Panc1 (cell line): ENCODE measurements around the gene RAP1GAP. TPM values are rescaled to one million over a fixed set of nuclear protein-coding genes. Genes with fewer than 3 reads are reported as not detected.

ENCODE experiments used
- ATAC-seq: fragments of 200-7000 bp; cut with Tn5 transposase; 2 replicates; pipeline ENCODE4 v1.9.1; 2020; ENCODE audit warnings: mild to moderate bottlenecking, moderate library complexity
- BruUV-seq: library from RNA; stranded (reverse); fragments of 400-500 nt; replicated peaks from 2 replicates; lab custom pipeline; 2021; lab: Mats Ljungman, UMichigan
- CTCF ChIA-PET: fragments of 300-600 bp; sonication (Branson Sonifier 250); formaldehyde crosslinking; loops from one replicate; lab custom pipeline; 2022; ENCODE audit warnings: antibody characterized with exemption; lab: Charles Lee
- POLR2A ChIA-PET: fragments of 300-600 bp; sonication (Branson Sonifier 250); formaldehyde crosslinking; loops from one replicate; lab custom pipeline; 2022; ENCODE audit warnings: antibody characterized with exemption; lab: Charles Lee
- DNase-seq: peaks from one replicate; pipeline ENCODE4 v3.0.0-alpha.2; 2010; ENCODE audit warnings: low read depth, low spot score
- H3K27ac ChIP-seq: 2 replicates; pipeline ENCODE4 v1.5.1; 2011; ENCODE audit warnings: mild to moderate bottlenecking, low read length, inconsistent platforms
- H3K27me3 ChIP-seq: fragments of 200-500 bp; sonication (Bioruptor generic); 2 replicates; pipeline ENCODE4 v1.6.0; 2014; ENCODE audit warnings: low read length, inconsistent platforms; ENCODE audit not compliant: control insufficient read depth, insufficient read depth
- H3K36me3 ChIP-seq: fragments of 200-500 bp; sonication (Bioruptor generic); 2 replicates; pipeline ENCODE4 v1.5.1; 2014; ENCODE audit warnings: inconsistent platforms, mild to moderate bottlenecking, low read length, moderate library complexity; ENCODE audit not compliant: control insufficient read depth, insufficient read depth
- H3K4me1 ChIP-seq: 2 replicates; pipeline ENCODE4 v1.5.1; 2011; ENCODE audit warnings: inconsistent platforms, mild to moderate bottlenecking, low read length, moderate library complexity; ENCODE audit not compliant: control insufficient read depth, insufficient read depth
- H3K4me3 ChIP-seq, 2 experiments: 2 replicates each; pipeline ENCODE4 v1.5.1; 2011 to 2012; ENCODE audit warnings: low read depth in 2 of 2, low read length in 2 of 2, mild to moderate bottlenecking in 2 of 2, inconsistent platforms in 1 of 2, moderate library complexity in 1 of 2
- H3K9me3 ChIP-seq: fragments of 200-500 bp; sonication (Bioruptor generic); 2 replicates; pipeline ENCODE4 v1.5.1; 2014; ENCODE audit warnings: low read depth, mild to moderate bottlenecking, inconsistent platforms, low read length, moderate library complexity; ENCODE audit not compliant: control insufficient read depth, insufficient read depth
- POLR2AphosphoS5 ChIP-seq: IDR thresholded peaks from 2 replicates; pipeline ENCODE4 v1.6.1; 2012; ENCODE audit warnings: mild to moderate bottlenecking, low read depth, low read length, moderate library complexity
- SIN3A ChIP-seq: IDR thresholded peaks from 2 replicates; pipeline ENCODE4 v1.6.1; 2012; ENCODE audit warnings: low read depth, mild to moderate bottlenecking, low read length, moderate library complexity, borderline replicate concordance; ENCODE audit not compliant: insufficient read depth
- TCF7L2 ChIP-seq: IDR thresholded peaks from 2 replicates; pipeline ENCODE4 v1.6.1; 2011; ENCODE audit warnings: mild to moderate bottlenecking, low read depth, low read length, inconsistent platforms
- in situ Hi-C: cut with HindIII; loops from 2 replicates; pipeline ENCODE4 v1.10.0; 2016; ENCODE audit warnings: low sequenced_read_pairs, low pct_unique_long_range_greater_than_20kb
- intact Hi-C: fragments of 100-400 bp; cut with micrococcal nuclease; formaldehyde crosslinking; loops from one replicate; pipeline ENCODE4 v1.10.0; 2022; ENCODE audit not compliant: unreplicated experiment
- total RNA-seq: library from RNA; stranded (reverse); gene quantifications from one replicate; pipeline ENCODE4 v1.2.1, GENCODE V29; 2021; ENCODE audit not compliant: unreplicated experiment
- TF ChIP-seq, protein P1 (sequence below), 2 experiments: IDR thresholded peaks; 2 replicates each; pipeline ENCODE4 v1.6.1; 2011 to 2012; ENCODE audit warnings: low read depth in 2 of 2, control low read depth in 1 of 2, low read length in 1 of 2, mild to moderate bottlenecking in 1 of 2, moderate library complexity in 1 of 2; ENCODE audit not compliant: insufficient read depth in 1 of 2
- TF ChIP-seq, protein P2 (sequence below): fragments of 450-650 bp; IDR thresholded peaks from 2 replicates; pipeline ENCODE4 v1.5.1; 2017; ENCODE audit warnings: mild to moderate bottlenecking

Gene RAP1GAP
- total RNA-seq, 1 experiment from 2014 or later: 4.6 TPM

- ATAC-seq (no peak), DNase-seq (no peak)
- no peaks in the 10 kb centered on the region for H3K36me3 ChIP-seq
- intact Hi-C loops: no loop called here
- ChIA-PET CTCF (no interaction called here), POLR2A (no interaction called here)
- H3K27me3 ChIP-seq: no peaks in the 10 kb centered on the region
- H3K4me1 ChIP-seq: no peaks in the 10 kb centered on the region; the same call in 1 of the 2 replicates
- BruUV-seq: no TSS peak
- no peak overlapping the region for H3K27ac ChIP-seq
- no peak overlapping the region for H3K4me3 ChIP-seq
- in situ Hi-C loops: no loop called here
- no peaks in the 10 kb centered on the region for H3K9me3 ChIP-seq
- TF ChIP-seq, protein P1, sequence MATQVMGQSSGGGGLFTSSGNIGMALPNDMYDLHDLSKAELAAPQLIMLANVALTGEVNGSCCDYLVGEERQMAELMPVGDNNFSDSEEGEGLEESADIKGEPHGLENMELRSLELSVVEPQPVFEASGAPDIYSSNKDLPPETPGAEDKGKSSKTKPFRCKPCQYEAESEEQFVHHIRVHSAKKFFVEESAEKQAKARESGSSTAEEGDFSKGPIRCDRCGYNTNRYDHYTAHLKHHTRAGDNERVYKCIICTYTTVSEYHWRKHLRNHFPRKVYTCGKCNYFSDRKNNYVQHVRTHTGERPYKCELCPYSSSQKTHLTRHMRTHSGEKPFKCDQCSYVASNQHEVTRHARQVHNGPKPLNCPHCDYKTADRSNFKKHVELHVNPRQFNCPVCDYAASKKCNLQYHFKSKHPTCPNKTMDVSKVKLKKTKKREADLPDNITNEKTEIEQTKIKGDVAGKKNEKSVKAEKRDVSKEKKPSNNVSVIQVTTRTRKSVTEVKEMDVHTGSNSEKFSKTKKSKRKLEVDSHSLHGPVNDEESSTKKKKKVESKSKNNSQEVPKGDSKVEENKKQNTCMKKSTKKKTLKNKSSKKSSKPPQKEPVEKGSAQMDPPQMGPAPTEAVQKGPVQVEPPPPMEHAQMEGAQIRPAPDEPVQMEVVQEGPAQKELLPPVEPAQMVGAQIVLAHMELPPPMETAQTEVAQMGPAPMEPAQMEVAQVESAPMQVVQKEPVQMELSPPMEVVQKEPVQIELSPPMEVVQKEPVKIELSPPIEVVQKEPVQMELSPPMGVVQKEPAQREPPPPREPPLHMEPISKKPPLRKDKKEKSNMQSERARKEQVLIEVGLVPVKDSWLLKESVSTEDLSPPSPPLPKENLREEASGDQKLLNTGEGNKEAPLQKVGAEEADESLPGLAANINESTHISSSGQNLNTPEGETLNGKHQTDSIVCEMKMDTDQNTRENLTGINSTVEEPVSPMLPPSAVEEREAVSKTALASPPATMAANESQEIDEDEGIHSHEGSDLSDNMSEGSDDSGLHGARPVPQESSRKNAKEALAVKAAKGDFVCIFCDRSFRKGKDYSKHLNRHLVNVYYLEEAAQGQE (IDR thresholded peaks at IDR 0.05; ENCODE audit: insufficient read depth in 1 of 2, low read depth in 2 of 2, low read length in 1 of 2): no peak
- TF ChIP-seq, protein P2, sequence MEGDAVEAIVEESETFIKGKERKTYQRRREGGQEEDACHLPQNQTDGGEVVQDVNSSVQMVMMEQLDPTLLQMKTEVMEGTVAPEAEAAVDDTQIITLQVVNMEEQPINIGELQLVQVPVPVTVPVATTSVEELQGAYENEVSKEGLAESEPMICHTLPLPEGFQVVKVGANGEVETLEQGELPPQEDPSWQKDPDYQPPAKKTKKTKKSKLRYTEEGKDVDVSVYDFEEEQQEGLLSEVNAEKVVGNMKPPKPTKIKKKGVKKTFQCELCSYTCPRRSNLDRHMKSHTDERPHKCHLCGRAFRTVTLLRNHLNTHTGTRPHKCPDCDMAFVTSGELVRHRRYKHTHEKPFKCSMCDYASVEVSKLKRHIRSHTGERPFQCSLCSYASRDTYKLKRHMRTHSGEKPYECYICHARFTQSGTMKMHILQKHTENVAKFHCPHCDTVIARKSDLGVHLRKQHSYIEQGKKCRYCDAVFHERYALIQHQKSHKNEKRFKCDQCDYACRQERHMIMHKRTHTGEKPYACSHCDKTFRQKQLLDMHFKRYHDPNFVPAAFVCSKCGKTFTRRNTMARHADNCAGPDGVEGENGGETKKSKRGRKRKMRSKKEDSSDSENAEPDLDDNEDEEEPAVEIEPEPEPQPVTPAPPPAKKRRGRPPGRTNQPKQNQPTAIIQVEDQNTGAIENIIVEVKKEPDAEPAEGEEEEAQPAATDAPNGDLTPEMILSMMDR: no peak
- TF ChIP-seq TCF7L2 (no peak), SIN3A (no peak), POLR2AphosphoS5 (no peak)
These were observed 106.3 kb downstream of the RAP1GAP start for GRCh38 chr1:21562896-21563295.

DNA sequence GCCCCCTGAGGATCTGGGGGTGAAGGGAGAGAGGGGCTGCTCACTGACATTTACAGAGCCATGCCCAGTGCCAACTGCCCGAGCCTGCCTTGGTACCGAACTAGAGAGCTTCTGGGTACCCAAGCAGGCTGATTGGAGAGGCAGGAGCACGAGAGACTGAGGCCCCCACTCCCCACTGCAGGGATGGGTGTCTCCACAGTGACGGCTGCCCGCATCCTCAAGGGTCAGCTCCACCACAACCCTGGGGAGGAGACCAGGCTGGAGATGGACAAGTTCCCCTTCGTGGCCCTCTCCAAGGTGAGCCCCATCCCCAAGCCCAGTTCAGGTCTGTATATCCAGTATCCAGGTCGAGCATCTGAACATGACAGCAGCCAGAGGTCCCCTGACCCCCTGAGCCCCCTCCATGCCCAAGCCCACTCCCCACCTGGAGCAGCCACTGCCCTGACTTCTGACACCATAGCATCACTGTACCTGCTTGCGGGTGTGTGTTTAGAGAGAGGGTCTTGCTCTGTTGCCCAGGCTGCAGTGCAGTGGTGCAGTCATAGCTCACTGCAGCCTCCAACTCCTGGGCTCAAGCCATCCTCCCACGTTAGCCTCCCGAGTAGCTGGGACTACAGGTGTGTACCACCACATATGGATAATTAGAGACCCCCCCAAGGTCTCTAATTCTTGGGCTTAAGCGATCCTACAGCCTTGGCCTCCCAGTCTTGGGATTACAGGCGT lies 108.1 kb downstream of the RAP1GAP start:
- POLR2A ChIA-PET: no interaction called here
- Histone ChIP-seq H3K4me1 (no peaks in the 10 kb centered on the region; the same call in 1 of the 2 replicates), H3K9me3 (no peaks in the 10 kb centered on the region), H3K36me3 (no peaks in the 10 kb centered on the region), H3K27me3 (no peaks in the 10 kb centered on the region), H3K4me3 (no peak overlapping the region), H3K27ac (no peak overlapping the region)
- TF ChIP-seq, protein P1 (IDR thresholded peaks at IDR 0.05; ENCODE audit: insufficient read depth in 1 of 2, low read depth in 2 of 2, low read length in 1 of 2): no peak
- TF ChIP-seq SIN3A: no peak
- no peak for TF ChIP-seq POLR2AphosphoS5
- TF ChIP-seq, protein P2: no peak
- TF ChIP-seq TCF7L2: no peak
- CTCF ChIA-PET: no interaction called here
- no peak for DNase-seq
- intact Hi-C loops: no loop called here
- BruUV-seq: no TSS peak
- no peak for ATAC-seq
- in situ Hi-C loops: no loop called here
